ENCODE results near the gene PHF21B.
A peak's percentile ranks its signal among the peaks of the same experiment; 100 is the strongest.

The PHF21B gene

GRCh38 chr22:44942979-44943700, 66.7 kb downstream of the PHF21B start:
- Histone ChIP-seq H3K18ac (ENCODE audit: low read length) (peak overlapping the region; percentile 41), H3K9ac (ENCODE audit: low read depth, low read length, poor library complexity) (no peak overlapping the region), H2AK5ac (ENCODE audit: low read depth, low read length) (peak overlapping the region; percentile 44), H4K8ac (ENCODE audit: low read depth, low read length) (no peak overlapping the region), H3K23ac (ENCODE audit: low read depth, low read length, poor library complexity) (no peak overlapping the region), H3K4me2 (ENCODE audit: insufficient read depth, low read length, poor library complexity, severe bottlenecking) (no peak overlapping the region), H3K36me3 (replicated peaks in 1 of 2; ENCODE audit: control insufficient read depth in 2 of 2, insufficient read depth in 2 of 2, low read length in 2 of 2) (peaks cover 12 to 65% of the 10 kb centered on the region in 2 donors), H2BK15ac (ENCODE audit: low read length) (no peak overlapping the region), H3K14ac (ENCODE audit: low read length) (no peak overlapping the region), H2AFZ (ENCODE audit: low read length) (no peak overlapping the region), H3K4me1 (ENCODE audit: control insufficient read depth in 2 of 2, insufficient read depth in 1 of 2, low read depth in 1 of 2, low read length in 2 of 2) (peaks cover 5 to 34% of the 10 kb centered on the region in 2 donors), H2BK5ac (ENCODE audit: low read length) (peak overlapping the region; percentile 40), H3K27me3 (ENCODE audit: control insufficient read depth in 3 of 3, insufficient read depth in 3 of 3, low read depth in 1 of 3, low read length in 3 of 3) (no peaks in the 10 kb centered on the region), H3K4ac (ENCODE audit: low read length) (no peak overlapping the region), H3K9me3 (replicated peaks in 1 of 2; ENCODE audit: control insufficient read depth in 2 of 2, insufficient read depth in 1 of 2, low read depth in 1 of 2, low read length in 2 of 2) (no peaks in the 10 kb centered on the region), H3K79me1 (ENCODE audit: low read depth, low read length) (peaks cover 35% of the 10 kb centered on the region), H4K91ac (ENCODE audit: low read depth, low read length, poor library complexity) (no peak overlapping the region), H2BK12ac (ENCODE audit: low read length) (no peak overlapping the region), H3K4me3 (ENCODE audit: low read length in 2 of 2) (no peak overlapping the region), H2BK120ac (ENCODE audit: low read depth, low read length) (no peak overlapping the region), H3K27ac (replicated peaks; ENCODE audit: low read length) (no peak overlapping the region)
- no CpG with 5 or more reads among the region's 23 CpGs for WGBS, 2 donors (ENCODE audit: extremely low coverage in 2 of 2, insufficient read length in 2 of 2, insufficient replicate concordance in 1 of 2)
- DNase-seq (ENCODE audit: low spot score), result no peak

GRCh38 chr22:44942056-44942455, 67.7 kb downstream of the PHF21B start:
- Histone ChIP-seq H3K9ac (ENCODE audit: low read depth, low read length, poor library complexity) (peak overlapping the region; percentile 85), H2BK15ac (ENCODE audit: low read length) (no peak overlapping the region), H3K27ac (replicated peaks; ENCODE audit: low read length) (no peak overlapping the region), H3K4ac (ENCODE audit: low read length) (no peak overlapping the region), H3K23ac (ENCODE audit: low read depth, low read length, poor library complexity) (no peak overlapping the region), H2AK5ac (ENCODE audit: low read depth, low read length) (peak overlapping the region; percentile 77), H2AFZ (ENCODE audit: low read length) (no peak overlapping the region), H2BK120ac (ENCODE audit: low read depth, low read length) (no peak overlapping the region), H3K79me1 (ENCODE audit: low read depth, low read length) (peaks cover 29% of the 10 kb centered on the region), H3K18ac (ENCODE audit: low read length) (peak overlapping the region; percentile 65), H3K4me2 (ENCODE audit: insufficient read depth, low read length, poor library complexity, severe bottlenecking) (no peak overlapping the region), H3K4me3 (ENCODE audit: low read length in 2 of 2) (no peak overlapping the region), H2BK12ac (ENCODE audit: low read length) (no peak overlapping the region), H2BK5ac (ENCODE audit: low read length) (no peak overlapping the region), H4K8ac (ENCODE audit: low read depth, low read length) (no peak overlapping the region), H3K14ac (ENCODE audit: low read length) (no peak overlapping the region), H4K91ac (ENCODE audit: low read depth, low read length, poor library complexity) (no peak overlapping the region), H3K9me3 (replicated peaks in 1 of 2; ENCODE audit: control insufficient read depth in 2 of 2, insufficient read depth in 1 of 2, low read depth in 1 of 2, low read length in 2 of 2) (no peaks in the 10 kb centered on the region), H3K4me1 (ENCODE audit: control insufficient read depth in 2 of 2, insufficient read depth in 1 of 2, low read depth in 1 of 2, low read length in 2 of 2) (peaks cover 5 to 31% of the 10 kb centered on the region in 2 donors), H3K27me3 (ENCODE audit: control insufficient read depth in 3 of 3, insufficient read depth in 3 of 3, low read depth in 1 of 3, low read length in 3 of 3) (no peaks in the 10 kb centered on the region), H3K36me3 (replicated peaks in 1 of 2; ENCODE audit: control insufficient read depth in 2 of 2, insufficient read depth in 2 of 2, low read length in 2 of 2) (peaks cover 7 to 58% of the 10 kb centered on the region in 2 donors)
- WGBS, 2 donors (ENCODE audit: extremely low coverage in 2 of 2, insufficient read length in 2 of 2, insufficient replicate concordance in 1 of 2), result no CpG with 5 or more reads among the region's 7 CpGs
- DNase-seq (ENCODE audit: low spot score), result no peak

GRCh38 chr22:44941207-44941606, 68.6 kb downstream of the PHF21B start:
- Histone ChIP-seq H3K23ac (ENCODE audit: low read depth, low read length, poor library complexity) (peak overlapping the region; percentile 6), H3K27ac (replicated peaks; ENCODE audit: low read length) (no peak overlapping the region), H3K18ac (ENCODE audit: low read length) (peak overlapping the region; percentile 38), H3K4me3 (ENCODE audit: low read length in 2 of 2) (no peak overlapping the region), H2BK5ac (ENCODE audit: low read length) (no peak overlapping the region), H3K9me3 (replicated peaks in 1 of 2; ENCODE audit: control insufficient read depth in 2 of 2, insufficient read depth in 1 of 2, low read depth in 1 of 2, low read length in 2 of 2) (no peaks in the 10 kb centered on the region), H4K8ac (ENCODE audit: low read depth, low read length) (no peak overlapping the region), H3K4me2 (ENCODE audit: insufficient read depth, low read length, poor library complexity, severe bottlenecking) (no peak overlapping the region), H3K27me3 (ENCODE audit: control insufficient read depth in 3 of 3, insufficient read depth in 3 of 3, low read depth in 1 of 3, low read length in 3 of 3) (no peaks in the 10 kb centered on the region), H2AFZ (ENCODE audit: low read length) (no peak overlapping the region), H2AK5ac (ENCODE audit: low read depth, low read length) (peak overlapping the region; percentile 77), H3K14ac (ENCODE audit: low read length) (no peak overlapping the region), H2BK15ac (ENCODE audit: low read length) (no peak overlapping the region), H3K4me1 (ENCODE audit: control insufficient read depth in 2 of 2, insufficient read depth in 1 of 2, low read depth in 1 of 2, low read length in 2 of 2) (peaks cover 5 to 29% of the 10 kb centered on the region in 2 donors), H3K9ac (ENCODE audit: low read depth, low read length, poor library complexity) (peak overlapping the region; percentile 72), H2BK120ac (ENCODE audit: low read depth, low read length) (no peak overlapping the region), H2BK12ac (ENCODE audit: low read length) (no peak overlapping the region), H3K4ac (ENCODE audit: low read length) (no peak overlapping the region), H3K79me1 (ENCODE audit: low read depth, low read length) (peaks cover 28% of the 10 kb centered on the region), H4K91ac (ENCODE audit: low read depth, low read length, poor library complexity) (no peak overlapping the region), H3K36me3 (replicated peaks in 1 of 2; ENCODE audit: control insufficient read depth in 2 of 2, insufficient read depth in 2 of 2, low read length in 2 of 2) (peaks cover 4 to 52% of the 10 kb centered on the region in 2 donors)
- no peak for DNase-seq (ENCODE audit: low spot score)
- WGBS, 2 donors (ENCODE audit: extremely low coverage in 2 of 2, insufficient read length in 2 of 2, insufficient replicate concordance in 1 of 2), result no CpG with 5 or more reads among the region's 15 CpGs

GRCh38 chr22:44940130-44940529, 69.7 kb downstream of the PHF21B start:
- Histone ChIP-seq H4K8ac (ENCODE audit: low read depth, low read length) (no peak overlapping the region), H3K4me2 (ENCODE audit: insufficient read depth, low read length, poor library complexity, severe bottlenecking) (no peak overlapping the region), H3K4me1 (ENCODE audit: control insufficient read depth in 2 of 2, insufficient read depth in 1 of 2, low read depth in 1 of 2, low read length in 2 of 2) (peaks cover 5 to 21% of the 10 kb centered on the region in 2 donors), H2BK120ac (ENCODE audit: low read depth, low read length) (no peak overlapping the region), H3K4ac (ENCODE audit: low read length) (no peak overlapping the region), H2AK5ac (ENCODE audit: low read depth, low read length) (no peak overlapping the region), H3K23ac (ENCODE audit: low read depth, low read length, poor library complexity) (no peak overlapping the region), H3K27me3 (ENCODE audit: control insufficient read depth in 3 of 3, insufficient read depth in 3 of 3, low read depth in 1 of 3, low read length in 3 of 3) (no peaks in the 10 kb centered on the region), H2BK12ac (ENCODE audit: low read length) (no peak overlapping the region), H3K4me3 (ENCODE audit: low read length in 2 of 2) (no peak overlapping the region), H3K18ac (ENCODE audit: low read length) (no peak overlapping the region), H3K36me3 (replicated peaks in 1 of 2; ENCODE audit: control insufficient read depth in 2 of 2, insufficient read depth in 2 of 2, low read length in 2 of 2) (peaks cover 4 to 43% of the 10 kb centered on the region in 2 donors), H3K27ac (replicated peaks; ENCODE audit: low read length) (no peak overlapping the region), H2BK5ac (ENCODE audit: low read length) (no peak overlapping the region), H2BK15ac (ENCODE audit: low read length) (no peak overlapping the region), H2AFZ (ENCODE audit: low read length) (no peak overlapping the region), H4K91ac (ENCODE audit: low read depth, low read length, poor library complexity) (no peak overlapping the region), H3K9me3 (replicated peaks in 1 of 2; ENCODE audit: control insufficient read depth in 2 of 2, insufficient read depth in 1 of 2, low read depth in 1 of 2, low read length in 2 of 2) (no peaks in the 10 kb centered on the region), H3K79me1 (ENCODE audit: low read depth, low read length) (peaks cover 23% of the 10 kb centered on the region), H3K14ac (ENCODE audit: low read length) (no peak overlapping the region), H3K9ac (ENCODE audit: low read depth, low read length, poor library complexity) (no peak overlapping the region)
- WGBS, 2 donors (ENCODE audit: extremely low coverage in 2 of 2, insufficient read length in 2 of 2, insufficient replicate concordance in 1 of 2), result no CpG with 5 or more reads among the region's 11 CpGs
- DNase-seq (ENCODE audit: low spot score), result no peak
